Measurements from ENCODE around the gene ACBD6. TPM values are rescaled to one million over a fixed set of nuclear protein-coding genes. Genes with fewer than 3 reads are reported as not detected.

Gene ACBD6
- total and polyA plus RNA-seq, 2 experiments from 2014 or later: 36.3 to 45.8 TPM

DNA sequence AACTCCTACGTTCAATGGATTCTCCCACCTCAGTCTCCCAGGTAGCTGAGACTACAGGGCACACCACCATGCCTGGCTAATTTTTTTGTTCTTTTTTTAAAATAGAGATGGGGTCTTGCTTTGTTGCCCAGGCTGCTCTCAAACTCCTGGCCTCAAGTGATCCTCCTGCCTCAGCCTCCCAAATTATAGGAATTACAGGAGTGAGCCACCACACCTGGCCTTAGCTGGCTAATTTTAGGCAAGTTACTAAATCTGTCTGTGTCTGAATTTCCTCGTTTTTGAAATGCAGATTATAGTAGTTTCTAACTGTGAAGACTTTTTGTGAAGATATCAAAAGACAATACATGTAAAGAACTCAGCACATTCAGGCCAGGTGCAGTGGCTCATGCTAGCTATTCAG lies 13.7 kb downstream of the ACBD6 start:
- 98% methylated on average over 2 of the region's 2 CpGs for WGBS (ENCODE audit: low lambda C conversion rate, missing lambda C conversion rate)
- Histone ChIP-seq H3K36me3 (replicated peaks; ENCODE audit: insufficient read depth, low read depth) (no peaks in the 10 kb centered on the region), H3K4me2 (no peak overlapping the region), H4K20me1 (ENCODE audit: insufficient read depth, poor library complexity, severe bottlenecking) (no peaks in the 10 kb centered on the region), H3K4me3 (no peak overlapping the region), H3K9me2 (replicated peaks; ENCODE audit: insufficient read depth) (no peaks in the 10 kb centered on the region), H3K4me1 (ENCODE audit: insufficient read depth) (no peaks in the 10 kb centered on the region), H3K79me2 (peaks cover 7% of the 10 kb centered on the region), H3K27me3 (no peaks in the 10 kb centered on the region), H3K9me3 (ENCODE audit: low read depth) (no peaks in the 10 kb centered on the region), H2AFZ (no peak overlapping the region), H3K27ac (no peak overlapping the region)
- TF ChIP-seq EZH2 (IDR thresholded peaks at IDR 0.05; ENCODE audit: borderline replicate concordance) (no peak), EZH2phosphoT487 (IDR thresholded peaks at IDR 0.05; ENCODE audit: low read depth, severe bottlenecking, unreplicated experiment) (no peak)
- TF ChIP-seq, protein P1, sequence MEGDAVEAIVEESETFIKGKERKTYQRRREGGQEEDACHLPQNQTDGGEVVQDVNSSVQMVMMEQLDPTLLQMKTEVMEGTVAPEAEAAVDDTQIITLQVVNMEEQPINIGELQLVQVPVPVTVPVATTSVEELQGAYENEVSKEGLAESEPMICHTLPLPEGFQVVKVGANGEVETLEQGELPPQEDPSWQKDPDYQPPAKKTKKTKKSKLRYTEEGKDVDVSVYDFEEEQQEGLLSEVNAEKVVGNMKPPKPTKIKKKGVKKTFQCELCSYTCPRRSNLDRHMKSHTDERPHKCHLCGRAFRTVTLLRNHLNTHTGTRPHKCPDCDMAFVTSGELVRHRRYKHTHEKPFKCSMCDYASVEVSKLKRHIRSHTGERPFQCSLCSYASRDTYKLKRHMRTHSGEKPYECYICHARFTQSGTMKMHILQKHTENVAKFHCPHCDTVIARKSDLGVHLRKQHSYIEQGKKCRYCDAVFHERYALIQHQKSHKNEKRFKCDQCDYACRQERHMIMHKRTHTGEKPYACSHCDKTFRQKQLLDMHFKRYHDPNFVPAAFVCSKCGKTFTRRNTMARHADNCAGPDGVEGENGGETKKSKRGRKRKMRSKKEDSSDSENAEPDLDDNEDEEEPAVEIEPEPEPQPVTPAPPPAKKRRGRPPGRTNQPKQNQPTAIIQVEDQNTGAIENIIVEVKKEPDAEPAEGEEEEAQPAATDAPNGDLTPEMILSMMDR (IDR thresholded peaks at IDR 0.05; ENCODE audit: poor library complexity): no peak
- DNase-seq (ENCODE audit: low spot score): no peak

DNA sequence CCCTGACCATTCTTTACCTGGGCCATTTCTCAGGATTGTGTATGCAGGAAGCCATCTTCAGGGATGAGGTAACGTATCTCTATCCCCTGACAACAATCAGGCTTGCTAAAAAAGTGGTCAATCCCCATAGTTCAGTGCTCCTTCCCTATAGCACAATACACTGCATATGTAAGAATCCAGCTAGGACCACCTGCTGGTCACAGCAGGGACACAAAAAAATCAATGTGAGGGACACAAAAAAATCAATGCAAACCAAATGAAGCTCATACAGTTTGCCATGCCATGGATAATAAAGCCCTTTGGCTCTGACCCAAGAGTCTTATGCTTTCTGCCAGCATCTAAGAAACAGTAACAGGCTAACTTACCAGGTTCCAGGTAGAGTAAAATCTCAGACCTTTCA lies 16.3 kb downstream of the ACBD6 start:
- WGBS (ENCODE audit: low lambda C conversion rate, missing lambda C conversion rate): 95% methylated on average over 1 of the region's 1 CpG
- no peaks in the 10 kb centered on the region for H3K27me3 ChIP-seq
- H2AFZ ChIP-seq: no peak overlapping the region
- peaks cover 10% of the 10 kb centered on the region for H3K79me2 ChIP-seq
- TF ChIP-seq EZH2 (IDR thresholded peaks at IDR 0.05; ENCODE audit: borderline replicate concordance) (no peak), EZH2phosphoT487 (IDR thresholded peaks at IDR 0.05; ENCODE audit: low read depth, severe bottlenecking, unreplicated experiment) (no peak)
- TF ChIP-seq, protein P1 (IDR thresholded peaks at IDR 0.05; ENCODE audit: poor library complexity): no peak
- H3K36me3 ChIP-seq (replicated peaks; ENCODE audit: insufficient read depth, low read depth): no peaks in the 10 kb centered on the region
- peaks cover 3% of the 10 kb centered on the region for H4K20me1 ChIP-seq (ENCODE audit: insufficient read depth, poor library complexity, severe bottlenecking)
- H3K4me3 ChIP-seq: no peak overlapping the region
- H3K4me1 ChIP-seq (ENCODE audit: insufficient read depth): no peaks in the 10 kb centered on the region
- H3K4me2 ChIP-seq: no peak overlapping the region
- H3K9me2 ChIP-seq (replicated peaks; ENCODE audit: insufficient read depth): no peaks in the 10 kb centered on the region
- no peak overlapping the region for H3K27ac ChIP-seq
- no peak for DNase-seq (ENCODE audit: low spot score)
- no peaks in the 10 kb centered on the region for H3K9me3 ChIP-seq (ENCODE audit: low read depth)

DNA sequence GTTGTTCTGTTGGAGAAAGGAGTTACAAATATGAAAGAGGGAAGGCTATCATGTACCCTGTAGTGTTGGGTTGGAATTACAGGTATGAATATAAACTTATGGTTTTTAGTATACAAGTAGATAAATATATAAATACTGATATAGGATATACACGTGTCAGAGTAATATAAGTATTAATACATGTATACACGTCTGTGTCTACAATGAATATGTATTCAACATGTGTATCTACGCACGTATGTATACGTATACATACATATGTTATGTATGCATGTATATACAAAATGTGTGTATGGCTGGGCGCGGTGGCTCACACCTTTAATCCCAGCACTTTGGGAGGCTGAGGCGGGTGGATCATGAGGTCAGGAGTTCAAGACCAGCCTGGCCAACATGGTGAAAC lies 17.9 kb downstream of the ACBD6 start:
- TF ChIP-seq, protein P1 (IDR thresholded peaks at IDR 0.05; ENCODE audit: poor library complexity): no peak
- TF ChIP-seq EZH2 (IDR thresholded peaks at IDR 0.05; ENCODE audit: borderline replicate concordance): no peak
- TF ChIP-seq EZH2phosphoT487 (IDR thresholded peaks at IDR 0.05; ENCODE audit: low read depth, severe bottlenecking, unreplicated experiment): no peak
- H3K36me3 ChIP-seq (replicated peaks; ENCODE audit: insufficient read depth, low read depth): no peaks in the 10 kb centered on the region
- no peaks in the 10 kb centered on the region for H3K27me3 ChIP-seq
- peaks cover 10% of the 10 kb centered on the region for H3K79me2 ChIP-seq
- H2AFZ ChIP-seq: no peak overlapping the region
- no peak for DNase-seq (ENCODE audit: low spot score)
- H3K4me1 ChIP-seq (ENCODE audit: insufficient read depth): no peaks in the 10 kb centered on the region
- 97% methylated on average over 8 of the region's 8 CpGs for WGBS (ENCODE audit: low lambda C conversion rate, missing lambda C conversion rate)
- H3K9me2 ChIP-seq (replicated peaks; ENCODE audit: insufficient read depth): no peaks in the 10 kb centered on the region
- H4K20me1 ChIP-seq (ENCODE audit: insufficient read depth, poor library complexity, severe bottlenecking): peaks cover 3% of the 10 kb centered on the region
- H3K4me3 ChIP-seq: no peak overlapping the region
- H3K4me2 ChIP-seq: no peak overlapping the region
- H3K27ac ChIP-seq: no peak overlapping the region
- H3K9me3 ChIP-seq (ENCODE audit: low read depth): no peaks in the 10 kb centered on the region

Measured in hepatocyte (in vitro differentiated cells).